H9 (cell line): ENCODE results near the gene TFB1M. TPM values are rescaled to one million over a fixed set of nuclear protein-coding genes. Genes with fewer than 3 reads are reported as not detected.

Source experiments
- DNase-seq: peaks from one replicate; pipeline ENCODE4 v3.0.0-alpha.2; 2017
- H2AFZ ChIP-seq: one replicate; pipeline ENCODE4 v1.6.1; 2013; ENCODE audit warnings: mild to moderate bottlenecking, low read length, control low read depth, moderate library complexity
- H2AK5ac ChIP-seq: 2 replicates; pipeline ENCODE4 v1.6.1; 2013; ENCODE audit warnings: low read length, control low read depth, mixed read lengths; ENCODE audit not compliant: insufficient read length
- H2BK120ac ChIP-seq: one replicate; pipeline ENCODE4 v1.6.1; 2013; ENCODE audit warnings: low read depth, mild to moderate bottlenecking, low read length, control low read depth, inconsistent platforms; ENCODE audit not compliant: poor library complexity, severe bottlenecking
- H2BK12ac ChIP-seq: 2 replicates; pipeline ENCODE4 v1.6.1; 2013; ENCODE audit warnings: low read length, control low read depth, mixed read lengths, low read depth; ENCODE audit not compliant: insufficient read length
- H2BK15ac ChIP-seq: 2 replicates; pipeline ENCODE4 v1.6.1; 2013; ENCODE audit warnings: low read depth, low read length, control low read depth
- H2BK20ac ChIP-seq: one replicate; pipeline ENCODE4 v1.6.1; 2013; ENCODE audit warnings: low read depth, mild to moderate bottlenecking, low read length, control low read depth, inconsistent platforms; ENCODE audit not compliant: poor library complexity, severe bottlenecking
- H2BK5ac ChIP-seq: 2 replicates; pipeline ENCODE4 v1.6.1; 2013; ENCODE audit warnings: low read length, control low read depth, mixed read lengths; ENCODE audit not compliant: insufficient read length
- H3K14ac ChIP-seq: 2 replicates; pipeline ENCODE4 v1.6.1; 2013; ENCODE audit warnings: low read length, control low read depth; ENCODE audit not compliant: insufficient read depth
- H3K18ac ChIP-seq: 2 replicates; pipeline ENCODE4 v1.6.1; 2013; ENCODE audit warnings: low read depth, mild to moderate bottlenecking, mixed read lengths, low read length, control low read depth; ENCODE audit not compliant: insufficient read length
- H3K23ac ChIP-seq: 2 replicates; pipeline ENCODE4 v1.6.1; 2013; ENCODE audit warnings: low read length, control low read depth, mixed read lengths, low read depth; ENCODE audit not compliant: insufficient read length
- H3K23me2 ChIP-seq: 2 replicates; pipeline ENCODE4 v1.6.1; 2013; ENCODE audit warnings: low read depth, mild to moderate bottlenecking, mixed read lengths, low read length, control low read depth; ENCODE audit not compliant: insufficient read length, poor library complexity, severe bottlenecking
- H3K27ac ChIP-seq: 2 replicates; pipeline ENCODE4 v1.5.1; 2013; ENCODE audit warnings: low read length, control low read depth, mixed read lengths, low read depth; ENCODE audit not compliant: insufficient read length
- H3K27me3 ChIP-seq: 2 replicates; pipeline ENCODE4 v1.6.1; 2013; ENCODE audit warnings: low read length, control low read depth, inconsistent platforms; ENCODE audit not compliant: insufficient read depth
- H3K4ac ChIP-seq: 2 replicates; pipeline ENCODE4 v1.6.1; 2013; ENCODE audit warnings: low read depth, mild to moderate bottlenecking, control low read depth, inconsistent platforms, low read length, moderate library complexity
- H3K4me1 ChIP-seq: 2 replicates; pipeline ENCODE4 v1.6.1; 2013; ENCODE audit warnings: low read length, control low read depth, inconsistent platforms; ENCODE audit not compliant: insufficient read depth
- H3K4me2 ChIP-seq: 2 replicates; pipeline ENCODE4 v1.6.1; 2013; ENCODE audit warnings: low read length, control low read depth, mixed read lengths; ENCODE audit not compliant: insufficient read length, insufficient read depth
- H3K56ac ChIP-seq: 2 replicates; pipeline ENCODE4 v1.6.1; 2013; ENCODE audit warnings: low read depth, mild to moderate bottlenecking, mixed read lengths, low read length, control low read depth; ENCODE audit not compliant: insufficient read length
- H3K79me1 ChIP-seq: 2 replicates; pipeline ENCODE4 v1.6.1; 2013; ENCODE audit warnings: low read depth, mild to moderate bottlenecking, moderate library complexity, low read length, control low read depth, inconsistent platforms; ENCODE audit not compliant: insufficient read depth, poor library complexity, severe bottlenecking
- H3K79me2 ChIP-seq: 2 replicates; pipeline ENCODE4 v1.6.1; 2013; ENCODE audit warnings: low read length, control low read depth, inconsistent platforms; ENCODE audit not compliant: insufficient read depth
- H3K9ac ChIP-seq: 2 replicates; pipeline ENCODE4 v1.6.1; 2013; ENCODE audit warnings: low read length, control low read depth, mixed read lengths; ENCODE audit not compliant: insufficient read length; ENCODE audit errors: extremely low read depth
- H3K9me3 ChIP-seq: one replicate; pipeline ENCODE4 v1.6.1; 2013; ENCODE audit warnings: low read depth, low read length, inconsistent platforms; ENCODE audit not compliant: control insufficient read depth
- H3T11ph ChIP-seq: one replicate; pipeline ENCODE4 v1.6.1; 2013; ENCODE audit warnings: mild to moderate bottlenecking, low read length, control low read depth, inconsistent platforms
- H4K20me1 ChIP-seq: one replicate; pipeline ENCODE4 v1.6.1; 2013; ENCODE audit not compliant: control insufficient read depth, insufficient read length, insufficient read depth
- H4K5ac ChIP-seq: 2 replicates; pipeline ENCODE4 v1.6.1; 2013; ENCODE audit warnings: low read depth, mild to moderate bottlenecking, mixed read lengths, low read length, control low read depth; ENCODE audit not compliant: insufficient read length
- H4K8ac ChIP-seq: replicated peaks from 2 replicates; pipeline ENCODE4 v1.6.1; 2013; ENCODE audit warnings: low read length, control low read depth, mixed read lengths, low read depth; ENCODE audit not compliant: insufficient read length
- H4K91ac ChIP-seq: 2 replicates; pipeline ENCODE4 v1.6.1; 2013; ENCODE audit warnings: low read depth, mild to moderate bottlenecking, moderate library complexity, mixed read lengths, low read length, control low read depth; ENCODE audit not compliant: insufficient read length
- H3K27ac Mint-ChIP-seq, 3 experiments: 2 replicates in 2 of 3; 3 replicates in 1 of 3; pipeline ENCODE4 v1.8.0; 2020 to 2021; ENCODE audit warnings: mixed read lengths in 3 of 3, mild to moderate bottlenecking in 1 of 3, moderate library complexity in 1 of 3
- H3K27me3 Mint-ChIP-seq: 2 replicates; pipeline ENCODE4 v1.8.0; 2021; ENCODE audit warnings: low read depth, mild to moderate bottlenecking, moderate library complexity, mixed read lengths
- H3K36me3 Mint-ChIP-seq, 3 experiments: 2 replicates in 2 of 3; 3 replicates in 1 of 3; pipeline ENCODE4 v1.8.0; 2020 to 2021; ENCODE audit warnings: low read depth in 3 of 3, mixed read lengths in 3 of 3; ENCODE audit not compliant: insufficient read depth in 1 of 3
- H3K4me1 Mint-ChIP-seq, 2 experiments: 2 replicates each; pipeline ENCODE4 v1.8.0; 2020; ENCODE audit warnings: mixed read lengths in 2 of 2
- H3K4me3 Mint-ChIP-seq, 2 experiments: 2 replicates in 1 of 2; 3 replicates in 1 of 2; pipeline ENCODE4 v1.8.0; 2020 to 2021; ENCODE audit warnings: mild to moderate bottlenecking in 2 of 2, mixed read lengths in 2 of 2, moderate library complexity in 1 of 2
- H3K9me3 Mint-ChIP-seq, 2 experiments: 2 replicates in 1 of 2; 3 replicates in 1 of 2; pipeline ENCODE4 v1.8.0; 2020; ENCODE audit warnings: mild to moderate bottlenecking in 2 of 2, mixed read lengths in 2 of 2, moderate library complexity in 1 of 2
- WGBS: extraction: QIAGEN DNeasy Blood & Tissue Kit; methylation state at CpG from one replicate; pipeline ENCODE4 v1.1.7; 2013; ENCODE audit warnings: missing lambda C conversion rate, low lambda C conversion rate, mixed read lengths; ENCODE audit not compliant: insufficient read length; ENCODE audit errors: extremely low coverage; 5-methylcytosine and 5-hydroxymethylcytosine counted together
- total RNA-seq: library from RNA; stranded (reverse); gene quantifications from 2 replicates; pipeline ENCODE4 v1.2.1, GENCODE V29; 2021
- TF ChIP-seq, protein P1 (sequence below): fragments of 200-600 bp; sonication (generic); conservative IDR thresholded peaks from 3 replicates; pipeline ENCODE4 v1.8.0; 2021; ENCODE audit warnings: antibody characterized with exemption, mild to moderate bottlenecking

The TFB1M gene
- total RNA-seq, 1 experiment from 2014 or later: 28.6 TPM

DNA sequence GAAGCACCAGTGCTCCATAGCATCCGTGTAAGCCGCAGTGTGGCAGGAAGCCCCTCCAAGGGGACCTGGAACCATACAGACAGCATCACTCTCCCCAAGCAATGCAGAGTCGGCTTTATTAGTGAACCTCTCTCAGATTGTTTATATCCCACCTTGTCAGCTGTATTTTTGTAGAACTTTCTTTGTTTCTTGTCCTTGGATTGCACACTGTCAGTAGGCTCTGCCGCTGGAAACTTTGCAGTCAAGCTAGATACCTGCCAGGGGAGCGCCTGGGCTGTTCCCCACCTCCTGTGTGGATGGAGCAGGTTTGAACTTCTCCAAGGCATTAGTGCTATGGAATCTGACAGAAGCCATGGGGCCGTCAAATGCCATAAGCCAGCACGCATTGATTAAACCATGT lies 69.1 kb downstream of the TFB1M start:
- H3K4me1 ChIP-seq: no peaks in the 10 kb centered on the region
- H2BK20ac ChIP-seq: no peak overlapping the region
- H3K4ac ChIP-seq: no peak overlapping the region
- H2BK15ac ChIP-seq: no peak overlapping the region
- H3K4me3 Mint-ChIP-seq: no peak overlapping the region
- H3K18ac ChIP-seq: no peak overlapping the region
- no peaks in the 10 kb centered on the region for H3K79me2 ChIP-seq
- no peak overlapping the region for H3K27ac ChIP-seq
- H4K20me1 ChIP-seq: no peaks in the 10 kb centered on the region
- no peak for DNase-seq
- H2BK5ac ChIP-seq: no peak overlapping the region
- H3K23me2 ChIP-seq: no peaks in the 10 kb centered on the region
- no peak overlapping the region for H3T11ph ChIP-seq
- no peaks in the 10 kb centered on the region for H3K27me3 ChIP-seq
- H3K9me3 ChIP-seq: no peaks in the 10 kb centered on the region
- H3K36me3 Mint-ChIP-seq: peaks cover 13 to 65% (median 50%) of the 10 kb centered on the region in 3 experiments; a peak in 6 of 7 replicates
- no peak overlapping the region for H2AK5ac ChIP-seq
- no peak overlapping the region for H3K4me2 ChIP-seq
- no peak overlapping the region for H3K9ac ChIP-seq
- H2BK12ac ChIP-seq: no peak overlapping the region
- no peak overlapping the region for H3K56ac ChIP-seq
- peaks cover 5 to 8% of the 10 kb centered on the region in 2 experiments; a peak in 4 of 5 replicates for H3K9me3 Mint-ChIP-seq
- H2BK120ac ChIP-seq: no peak overlapping the region
- H3K23ac ChIP-seq: no peak overlapping the region
- H4K5ac ChIP-seq: no peak overlapping the region
- no peaks in the 10 kb centered on the region for H3K27me3 Mint-ChIP-seq
- no peak overlapping the region for H4K91ac ChIP-seq
- H3K79me1 ChIP-seq: no peaks in the 10 kb centered on the region
- peak overlapping the region in 1 of 3 experiments; percentile 46; a peak in 1 of 7 replicates for H3K27ac Mint-ChIP-seq
- H4K8ac ChIP-seq: no peak overlapping the region
- peaks cover 6 to 9% of the 10 kb centered on the region in 2 experiments for H3K4me1 Mint-ChIP-seq
- no peak overlapping the region for H2AFZ ChIP-seq
- WGBS: no CpG with 5 or more reads among the region's 7 CpGs
- TF ChIP-seq, protein P1, sequence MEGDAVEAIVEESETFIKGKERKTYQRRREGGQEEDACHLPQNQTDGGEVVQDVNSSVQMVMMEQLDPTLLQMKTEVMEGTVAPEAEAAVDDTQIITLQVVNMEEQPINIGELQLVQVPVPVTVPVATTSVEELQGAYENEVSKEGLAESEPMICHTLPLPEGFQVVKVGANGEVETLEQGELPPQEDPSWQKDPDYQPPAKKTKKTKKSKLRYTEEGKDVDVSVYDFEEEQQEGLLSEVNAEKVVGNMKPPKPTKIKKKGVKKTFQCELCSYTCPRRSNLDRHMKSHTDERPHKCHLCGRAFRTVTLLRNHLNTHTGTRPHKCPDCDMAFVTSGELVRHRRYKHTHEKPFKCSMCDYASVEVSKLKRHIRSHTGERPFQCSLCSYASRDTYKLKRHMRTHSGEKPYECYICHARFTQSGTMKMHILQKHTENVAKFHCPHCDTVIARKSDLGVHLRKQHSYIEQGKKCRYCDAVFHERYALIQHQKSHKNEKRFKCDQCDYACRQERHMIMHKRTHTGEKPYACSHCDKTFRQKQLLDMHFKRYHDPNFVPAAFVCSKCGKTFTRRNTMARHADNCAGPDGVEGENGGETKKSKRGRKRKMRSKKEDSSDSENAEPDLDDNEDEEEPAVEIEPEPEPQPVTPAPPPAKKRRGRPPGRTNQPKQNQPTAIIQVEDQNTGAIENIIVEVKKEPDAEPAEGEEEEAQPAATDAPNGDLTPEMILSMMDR: no peak
- H3K14ac ChIP-seq: no peak overlapping the region
